ENCODE measurements around the gene ATP6V1A.

The ATP6V1A gene

DNA sequence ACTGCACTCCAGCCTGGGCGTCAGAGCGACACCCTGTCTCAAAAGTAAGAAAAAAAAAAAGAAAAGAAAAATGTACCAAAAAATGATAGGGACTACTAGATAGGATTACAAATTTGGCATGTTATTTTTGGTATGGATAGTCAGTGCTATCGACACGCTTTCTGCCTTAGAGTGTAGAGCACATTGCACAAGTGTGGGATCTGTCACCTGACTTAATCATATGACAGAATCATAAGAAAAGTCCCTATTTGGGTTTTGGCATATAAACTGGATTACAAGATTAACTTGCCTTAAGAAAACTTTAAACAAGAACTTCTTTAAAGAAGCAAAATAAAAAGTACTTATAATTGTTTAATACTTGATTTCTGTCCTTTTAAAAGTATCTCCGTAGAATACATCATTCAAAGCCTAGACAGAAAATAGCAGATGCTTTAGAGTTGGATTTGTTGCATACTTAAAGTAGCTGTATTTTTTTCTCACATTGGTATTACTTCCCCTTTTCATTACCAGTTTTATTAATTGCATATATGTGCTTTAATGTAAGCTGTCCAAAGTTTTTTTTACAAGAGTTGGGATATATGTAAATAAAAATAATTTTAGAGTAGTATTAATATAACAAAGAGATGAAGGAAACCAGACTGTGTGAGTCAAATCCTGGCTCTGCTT is 7.8 kb downstream of the ATP6V1A start:
- no peak for ATAC-seq
- no peak for TF ChIP-seq SNAI2 (CRISPR knock-in tag; IDR thresholded peaks at IDR 0.05)
- TF ChIP-seq ZFP3 (CRISPR knock-in tag; IDR thresholded peaks at IDR 0.05) = no peak
- TF ChIP-seq, protein P1, sequence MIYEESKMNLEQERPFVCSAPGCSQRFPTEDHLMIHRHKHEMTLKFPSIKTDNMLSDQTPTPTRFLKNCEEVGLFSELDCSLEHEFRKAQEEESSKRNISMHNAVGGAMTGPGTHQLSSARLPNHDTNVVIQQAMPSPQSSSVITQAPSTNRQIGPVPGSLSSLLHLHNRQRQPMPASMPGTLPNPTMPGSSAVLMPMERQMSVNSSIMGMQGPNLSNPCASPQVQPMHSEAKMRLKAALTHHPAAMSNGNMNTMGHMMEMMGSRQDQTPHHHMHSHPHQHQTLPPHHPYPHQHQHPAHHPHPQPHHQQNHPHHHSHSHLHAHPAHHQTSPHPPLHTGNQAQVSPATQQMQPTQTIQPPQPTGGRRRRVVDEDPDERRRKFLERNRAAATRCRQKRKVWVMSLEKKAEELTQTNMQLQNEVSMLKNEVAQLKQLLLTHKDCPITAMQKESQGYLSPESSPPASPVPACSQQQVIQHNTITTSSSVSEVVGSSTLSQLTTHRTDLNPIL (CRISPR knock-in tag; IDR thresholded peaks at IDR 0.05; ENCODE audit: low read depth) = no peak
- no peak for TF ChIP-seq RARB (CRISPR knock-in tag; IDR thresholded peaks at IDR 0.05)
- TF ChIP-seq PPARA (CRISPR knock-in tag; IDR thresholded peaks at IDR 0.05; ENCODE audit: borderline replicate concordance) = no peak
- TF ChIP-seq ZNF8 (CRISPR knock-in tag; IDR thresholded peaks at IDR 0.05) = no peak
- TF ChIP-seq ARNTL (CRISPR knock-in tag; IDR thresholded peaks at IDR 0.05; ENCODE audit: borderline replicate concordance, low read depth) = no peak
- no peak for TF ChIP-seq ESRRG (CRISPR knock-in tag; IDR thresholded peaks at IDR 0.05)
- TF ChIP-seq ZNF565 (CRISPR knock-in tag; conservative IDR thresholded peaks at IDR 0.05; ENCODE audit: low read depth) = no peak
- no peak for TF ChIP-seq BACH2 (CRISPR knock-in tag; IDR thresholded peaks at IDR 0.05; ENCODE audit: borderline replicate concordance)
- TF ChIP-seq ZFP30 (CRISPR knock-in tag; IDR thresholded peaks at IDR 0.05) = no peak
- TF ChIP-seq, protein P2, sequence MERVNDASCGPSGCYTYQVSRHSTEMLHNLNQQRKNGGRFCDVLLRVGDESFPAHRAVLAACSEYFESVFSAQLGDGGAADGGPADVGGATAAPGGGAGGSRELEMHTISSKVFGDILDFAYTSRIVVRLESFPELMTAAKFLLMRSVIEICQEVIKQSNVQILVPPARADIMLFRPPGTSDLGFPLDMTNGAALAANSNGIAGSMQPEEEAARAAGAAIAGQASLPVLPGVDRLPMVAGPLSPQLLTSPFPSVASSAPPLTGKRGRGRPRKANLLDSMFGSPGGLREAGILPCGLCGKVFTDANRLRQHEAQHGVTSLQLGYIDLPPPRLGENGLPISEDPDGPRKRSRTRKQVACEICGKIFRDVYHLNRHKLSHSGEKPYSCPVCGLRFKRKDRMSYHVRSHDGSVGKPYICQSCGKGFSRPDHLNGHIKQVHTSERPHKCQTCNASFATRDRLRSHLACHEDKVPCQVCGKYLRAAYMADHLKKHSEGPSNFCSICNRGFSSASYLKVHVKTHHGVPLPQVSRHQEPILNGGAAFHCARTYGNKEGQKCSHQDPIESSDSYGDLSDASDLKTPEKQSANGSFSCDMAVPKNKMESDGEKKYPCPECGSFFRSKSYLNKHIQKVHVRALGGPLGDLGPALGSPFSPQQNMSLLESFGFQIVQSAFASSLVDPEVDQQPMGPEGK (CRISPR knock-in tag; IDR thresholded peaks at IDR 0.05; ENCODE audit: borderline replicate concordance) = no peak
- TF ChIP-seq ZC3H10 (CRISPR knock-in tag; IDR thresholded peaks at IDR 0.05) = no peak
- TF ChIP-seq, protein P3, sequence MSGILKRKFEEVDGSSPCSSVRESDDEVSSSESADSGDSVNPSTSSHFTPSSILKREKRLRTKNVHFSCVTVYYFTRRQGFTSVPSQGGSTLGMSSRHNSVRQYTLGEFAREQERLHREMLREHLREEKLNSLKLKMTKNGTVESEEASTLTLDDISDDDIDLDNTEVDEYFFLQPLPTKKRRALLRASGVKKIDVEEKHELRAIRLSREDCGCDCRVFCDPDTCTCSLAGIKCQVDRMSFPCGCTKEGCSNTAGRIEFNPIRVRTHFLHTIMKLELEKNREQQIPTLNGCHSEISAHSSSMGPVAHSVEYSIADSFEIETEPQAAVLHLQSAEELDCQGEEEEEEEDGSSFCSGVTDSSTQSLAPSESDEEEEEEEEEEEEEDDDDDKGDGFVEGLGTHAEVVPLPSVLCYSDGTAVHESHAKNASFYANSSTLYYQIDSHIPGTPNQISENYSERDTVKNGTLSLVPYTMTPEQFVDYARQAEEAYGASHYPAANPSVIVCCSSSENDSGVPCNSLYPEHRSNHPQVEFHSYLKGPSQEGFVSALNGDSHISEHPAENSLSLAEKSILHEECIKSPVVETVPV (CRISPR knock-in tag; IDR thresholded peaks at IDR 0.05) = no peak
- TF ChIP-seq, protein P4, sequence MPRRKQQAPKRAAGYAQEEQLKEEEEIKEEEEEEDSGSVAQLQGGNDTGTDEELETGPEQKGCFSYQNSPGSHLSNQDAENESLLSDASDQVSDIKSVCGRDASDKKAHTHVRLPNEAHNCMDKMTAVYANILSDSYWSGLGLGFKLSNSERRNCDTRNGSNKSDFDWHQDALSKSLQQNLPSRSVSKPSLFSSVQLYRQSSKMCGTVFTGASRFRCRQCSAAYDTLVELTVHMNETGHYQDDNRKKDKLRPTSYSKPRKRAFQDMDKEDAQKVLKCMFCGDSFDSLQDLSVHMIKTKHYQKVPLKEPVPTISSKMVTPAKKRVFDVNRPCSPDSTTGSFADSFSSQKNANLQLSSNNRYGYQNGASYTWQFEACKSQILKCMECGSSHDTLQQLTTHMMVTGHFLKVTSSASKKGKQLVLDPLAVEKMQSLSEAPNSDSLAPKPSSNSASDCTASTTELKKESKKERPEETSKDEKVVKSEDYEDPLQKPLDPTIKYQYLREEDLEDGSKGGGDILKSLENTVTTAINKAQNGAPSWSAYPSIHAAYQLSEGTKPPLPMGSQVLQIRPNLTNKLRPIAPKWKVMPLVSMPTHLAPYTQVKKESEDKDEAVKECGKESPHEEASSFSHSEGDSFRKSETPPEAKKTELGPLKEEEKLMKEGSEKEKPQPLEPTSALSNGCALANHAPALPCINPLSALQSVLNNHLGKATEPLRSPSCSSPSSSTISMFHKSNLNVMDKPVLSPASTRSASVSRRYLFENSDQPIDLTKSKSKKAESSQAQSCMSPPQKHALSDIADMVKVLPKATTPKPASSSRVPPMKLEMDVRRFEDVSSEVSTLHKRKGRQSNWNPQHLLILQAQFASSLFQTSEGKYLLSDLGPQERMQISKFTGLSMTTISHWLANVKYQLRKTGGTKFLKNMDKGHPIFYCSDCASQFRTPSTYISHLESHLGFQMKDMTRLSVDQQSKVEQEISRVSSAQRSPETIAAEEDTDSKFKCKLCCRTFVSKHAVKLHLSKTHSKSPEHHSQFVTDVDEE (CRISPR knock-in tag; IDR thresholded peaks at IDR 0.05) = no peak
- no peak for TF ChIP-seq GLIS3 (CRISPR knock-in tag; IDR thresholded peaks at IDR 0.05)
- no peak for TF ChIP-seq OSR1 (CRISPR knock-in tag; IDR thresholded peaks at IDR 0.05)
- no peak for TF ChIP-seq ISL1 (CRISPR knock-in tag; IDR thresholded peaks at IDR 0.05)
- TF ChIP-seq TCF4 (CRISPR knock-in tag; IDR thresholded peaks at IDR 0.05; ENCODE audit: borderline replicate concordance) = no peak

DNA sequence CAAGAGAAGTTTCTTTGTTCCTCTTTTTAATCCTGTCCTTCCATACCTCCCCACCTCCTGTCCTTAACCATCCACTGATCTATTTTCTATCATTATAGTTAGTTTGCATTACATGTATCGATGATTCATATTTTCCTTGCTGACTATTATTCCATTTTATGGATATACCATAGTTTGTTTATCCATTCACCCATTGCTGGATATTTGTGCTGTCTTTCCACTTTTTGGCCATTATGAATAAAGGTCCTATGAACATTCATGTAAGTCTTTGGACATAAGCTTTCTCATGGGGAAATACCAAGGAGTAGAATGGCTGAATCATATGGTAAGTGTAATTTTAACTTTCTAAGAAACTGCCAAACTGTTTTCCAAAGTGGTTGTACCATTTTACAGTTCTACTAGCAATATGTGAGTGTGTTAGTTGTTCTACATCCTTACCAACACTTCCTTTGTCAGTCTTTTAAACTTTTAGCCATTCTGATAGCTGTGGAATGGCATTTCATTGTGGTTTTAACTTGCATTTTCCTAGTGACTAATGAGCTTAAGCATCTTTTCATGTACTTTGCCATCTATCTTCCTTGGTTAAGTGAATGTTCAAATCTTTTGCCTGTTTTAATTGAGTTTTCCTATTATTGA is 11.7 kb downstream of the ATP6V1A start:
- TF ChIP-seq ZNF8 (CRISPR knock-in tag; IDR thresholded peaks at IDR 0.05) (peak; percentile 99), SNAI2 (CRISPR knock-in tag; IDR thresholded peaks at IDR 0.05) (no peak), ZFP30 (CRISPR knock-in tag; IDR thresholded peaks at IDR 0.05) (no peak)
- ATAC-seq = no peak

DNA sequence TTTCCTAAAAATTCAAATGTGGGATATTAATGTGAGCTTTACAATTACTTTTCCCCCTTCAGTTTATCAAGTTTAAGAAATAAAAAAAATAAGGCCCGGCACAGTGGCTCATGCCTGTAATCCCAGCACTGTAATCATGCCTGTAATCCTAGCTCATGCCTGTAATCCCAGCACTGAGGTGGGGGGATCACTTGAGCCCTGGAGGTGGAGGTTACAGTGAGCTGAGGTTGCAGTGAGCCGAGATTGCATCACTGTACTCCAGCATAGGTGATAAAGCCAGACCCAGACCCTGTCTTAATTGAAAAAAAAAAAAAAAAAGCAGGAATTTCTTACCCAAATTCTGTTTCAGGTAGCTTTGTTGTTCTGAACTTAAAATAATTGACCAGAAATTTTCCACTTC is 17.9 kb downstream of the ATP6V1A start:
- TF ChIP-seq ZNF8 (CRISPR knock-in tag; IDR thresholded peaks at IDR 0.05) (no peak), ZC3H10 (CRISPR knock-in tag; IDR thresholded peaks at IDR 0.05) (no peak), ISL1 (CRISPR knock-in tag; IDR thresholded peaks at IDR 0.05) (no peak), ESRRG (CRISPR knock-in tag; IDR thresholded peaks at IDR 0.05) (no peak), ZFP3 (CRISPR knock-in tag; IDR thresholded peaks at IDR 0.05) (no peak), RARB (CRISPR knock-in tag; IDR thresholded peaks at IDR 0.05) (no peak)
- TF ChIP-seq, protein P1 (CRISPR knock-in tag; IDR thresholded peaks at IDR 0.05; ENCODE audit: low read depth) = no peak
- no peak for ATAC-seq

Measured in SK-N-SH treated with all-trans-retinoic acid at 6 μM for 48 hours (cell line).